DMS79 (cell line): ENCODE data around the gene LPCAT1.

Source experiments
- DNase-seq: peaks from one replicate; lab custom pipeline; 2025; lab: John Stamatoyannopoulos, UW

LPCAT1 gene

GRCh38 chr5:1555011-1555807, 31.4 kb upstream of the LPCAT1 start:
- DNase-seq = peak; percentile 85

DNA sequence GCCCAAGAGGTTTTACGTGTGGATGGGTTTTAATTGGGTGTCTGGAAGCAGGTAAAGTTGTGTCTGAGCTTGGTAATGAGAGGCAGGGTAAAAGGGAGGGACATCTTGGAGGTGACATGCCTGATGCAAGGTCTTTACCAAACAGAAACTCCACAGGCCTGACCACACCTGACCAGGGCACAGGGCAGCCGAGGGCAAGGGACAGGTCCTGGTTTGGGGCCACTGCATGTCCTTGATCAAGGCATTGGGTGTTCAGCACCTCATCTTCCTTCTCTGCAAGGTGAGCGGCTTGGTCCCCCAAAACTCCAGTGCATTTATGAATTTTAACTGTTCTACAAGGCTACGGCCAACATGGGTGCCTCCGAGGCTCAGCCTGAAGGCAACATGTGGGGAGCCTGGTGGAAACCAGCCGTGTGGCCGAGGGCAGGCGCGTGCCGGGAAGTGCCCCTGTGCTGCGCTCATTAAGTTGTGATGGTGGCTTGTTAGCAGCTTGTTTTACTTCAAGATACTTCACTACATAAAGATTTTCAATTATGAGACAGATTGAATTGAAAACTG, 30.7 kb upstream of the LPCAT1 start:
- no peak for DNase-seq

- DNase-seq = no peak
Observed at GRCh38 chr5:1553539-1554409, 30.0 kb upstream of the LPCAT1 start.

- DNase-seq = peak; percentile 54
Observed at GRCh38 chr5:1552521-1553255, 28.9 kb upstream of the LPCAT1 start.

GRCh38 chr5:1551426-1552301, 27.9 kb upstream of the LPCAT1 start:
- peak; percentile 55 for DNase-seq

DNA sequence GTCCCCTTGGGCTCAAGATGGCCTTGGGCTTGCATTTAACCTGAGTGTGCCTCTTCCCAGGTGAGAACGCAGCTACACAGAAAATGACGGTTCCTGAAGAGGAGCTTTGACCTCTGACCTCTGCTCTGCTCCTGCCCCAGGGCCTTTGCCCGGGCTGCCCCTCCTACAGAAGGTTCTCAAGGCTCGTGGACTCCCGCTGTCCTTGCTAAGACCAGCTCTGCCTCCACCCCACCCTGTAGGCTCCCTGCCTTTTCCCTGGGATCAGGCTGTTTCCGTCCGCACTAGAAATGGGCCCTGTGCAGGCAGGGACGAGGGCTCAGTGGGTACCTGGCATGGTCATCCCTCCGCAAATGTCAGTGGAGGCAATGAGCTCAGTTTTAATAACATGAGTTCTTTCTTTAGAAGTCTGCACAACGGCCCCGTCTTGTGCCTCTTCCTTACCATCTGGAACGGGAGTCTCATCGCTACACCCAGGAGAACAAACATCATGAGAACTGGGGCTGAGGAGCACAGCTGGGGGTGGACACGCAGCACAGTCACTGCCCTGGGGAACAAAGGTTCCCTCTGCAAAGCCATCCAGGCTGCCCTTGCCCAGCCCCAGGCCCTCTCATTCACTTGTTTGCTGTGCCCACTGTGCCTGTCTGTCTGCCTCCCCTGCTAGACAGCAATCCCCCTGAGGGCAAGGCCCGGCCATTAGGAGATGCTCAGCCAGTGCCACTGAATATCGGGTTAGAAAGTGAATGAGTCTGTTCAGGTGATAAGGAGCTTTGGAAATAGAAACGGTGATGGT, 26.7 kb upstream of the LPCAT1 start:
- DNase-seq = no peak

- DNase-seq = no peak
Observed at GRCh38 chr5:1549475-1550030, 25.8 kb upstream of the LPCAT1 start.

DNA sequence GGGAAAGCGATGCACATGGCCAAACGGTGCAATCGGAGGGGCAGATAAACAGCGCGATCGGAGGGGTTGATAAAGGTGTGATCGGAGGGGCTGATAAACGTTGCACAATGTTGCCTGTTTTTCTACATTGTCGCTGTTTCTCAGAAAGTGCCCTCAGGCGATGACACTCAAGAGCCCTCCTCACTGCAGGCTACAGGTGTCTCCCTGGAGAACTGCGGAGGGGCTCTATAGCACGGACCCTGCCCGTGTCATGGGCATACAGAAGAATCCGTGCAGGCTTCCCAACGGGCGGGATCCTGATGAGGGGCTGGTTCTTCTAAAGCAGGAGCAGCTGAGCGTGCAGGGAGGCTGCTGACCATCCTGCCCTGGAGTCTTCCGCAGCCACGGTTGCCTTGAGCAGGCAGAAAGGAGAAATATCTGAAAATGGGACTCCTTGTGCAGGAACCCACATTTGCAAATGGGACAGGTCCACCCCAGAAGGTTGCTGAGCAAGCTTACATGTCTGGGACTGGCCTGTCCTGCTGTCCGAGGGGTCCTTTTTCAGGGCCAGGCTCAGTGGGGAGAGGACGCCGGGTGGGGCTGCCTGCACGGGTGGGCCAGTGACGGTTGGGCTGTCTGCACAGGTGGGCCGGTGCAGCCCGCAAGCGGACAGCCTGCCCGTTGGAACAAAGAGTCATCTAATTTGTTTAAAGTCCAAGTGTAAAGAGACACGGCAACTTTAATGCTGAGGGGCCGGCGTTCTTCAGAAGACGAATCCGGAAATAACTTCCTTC, 25.1 kb upstream of the LPCAT1 start:
- no peak for DNase-seq

- DNase-seq = no peak
Observed at GRCh38 chr5:1547655-1548054, 23.9 kb upstream of the LPCAT1 start.

GRCh38 chr5:1547236-1547635, 23.5 kb upstream of the LPCAT1 start:
- no peak for DNase-seq

GRCh38 chr5:1546556-1546955, 22.8 kb upstream of the LPCAT1 start:
- DNase-seq = no peak

- DNase-seq = peak; percentile 99
Observed at GRCh38 chr5:1545805-1546355, 22.1 kb upstream of the LPCAT1 start.

DNA sequence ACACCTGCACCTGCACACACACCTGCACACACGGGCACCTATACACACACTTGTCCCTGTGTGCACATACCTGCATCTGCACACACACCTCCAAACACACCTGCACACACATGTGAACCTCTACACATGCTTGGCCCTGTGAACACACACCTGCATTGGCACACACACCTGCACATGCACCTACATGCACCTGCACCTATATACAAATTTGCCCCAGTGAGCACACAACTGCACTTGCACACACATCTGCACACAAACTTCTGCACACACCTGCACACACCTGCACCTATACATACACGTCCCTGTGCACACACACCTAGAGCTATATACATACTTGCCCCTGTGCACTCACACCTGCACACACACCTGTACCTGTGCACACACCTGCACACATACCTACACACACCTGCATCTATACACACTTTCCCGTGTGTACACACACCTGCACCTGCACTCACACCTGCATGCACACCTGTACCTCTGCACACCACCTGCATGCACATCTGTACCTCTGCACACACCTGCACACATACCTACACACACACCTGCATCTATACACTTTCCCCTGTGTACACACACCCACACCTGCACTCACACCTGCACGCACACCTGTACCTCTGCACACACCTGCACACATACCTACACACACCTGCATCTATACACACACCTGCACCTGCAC, 21.5 kb upstream of the LPCAT1 start:
- DNase-seq = no peak

GRCh38 chr5:1544294-1544961, 20.7 kb upstream of the LPCAT1 start:
- no peak for DNase-seq

DNA sequence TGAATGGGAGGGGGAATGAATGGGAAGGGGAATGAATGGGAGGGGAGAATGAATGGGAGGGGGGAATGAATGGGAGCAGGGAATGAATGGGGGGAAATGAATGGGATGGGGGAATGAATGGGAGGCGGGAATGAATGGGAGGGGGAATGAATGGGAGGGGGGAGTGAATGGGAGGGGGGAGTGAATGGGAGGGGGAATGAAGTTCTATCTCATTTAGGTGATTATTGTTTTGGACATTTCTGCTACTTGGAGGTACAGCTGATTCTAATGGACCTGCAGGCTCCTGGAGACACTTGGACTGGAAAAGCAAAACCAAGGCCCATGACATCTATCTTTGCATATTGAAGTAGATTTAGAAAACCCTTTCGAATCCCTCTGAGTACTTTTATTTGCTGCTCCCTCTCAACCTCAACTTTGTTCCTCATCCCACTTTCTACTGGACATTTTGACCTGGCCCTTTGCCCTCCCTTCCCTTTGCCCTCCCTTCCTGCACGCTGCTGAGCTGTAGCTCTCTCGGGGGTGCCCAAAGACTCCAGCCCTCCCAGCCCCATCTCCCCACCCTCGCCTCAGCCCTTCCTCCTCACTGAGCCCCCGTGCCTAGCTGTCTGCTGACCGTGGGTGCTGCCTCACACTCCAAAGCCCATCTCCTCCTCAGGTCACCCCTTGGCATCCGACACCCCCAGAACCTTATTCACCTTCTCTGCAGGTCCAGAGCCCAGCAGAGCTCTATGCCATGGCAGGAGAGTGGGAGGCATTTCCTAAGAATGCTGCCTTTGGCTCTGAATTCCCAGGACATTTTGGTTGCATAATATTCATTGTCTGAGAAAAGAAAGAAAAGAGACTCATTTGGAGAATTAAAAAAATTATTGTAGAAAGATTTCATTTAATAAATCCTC, 19.9 kb upstream of the LPCAT1 start:
- no peak for DNase-seq

GRCh38 chr5:1542781-1543180, 19.0 kb upstream of the LPCAT1 start:
- no peak for DNase-seq
